H1 (cell line): Measurements from ENCODE around the gene MACROD2.

Experiments used
- BCL11A ChIP-seq, 2 experiments: IDR thresholded peaks; one replicate each; pipeline ENCODE4 v1.6.1; 2011; ENCODE audit warnings: low read depth in 2 of 2, low read length in 2 of 2, mild to moderate bottlenecking in 2 of 2
- CREB1 ChIP-seq: IDR thresholded peaks from 2 replicates; pipeline ENCODE4 v1.6.1; 2012; ENCODE audit warnings: inconsistent platforms
- CTCF ChIP-seq, 3 experiments: IDR thresholded peaks; 1 replicate in 2 of 3; 2 replicates in 1 of 3; pipeline versions ENCODE4 v1.5.1 to v1.6.1; 2011; ENCODE audit warnings: low read length in 3 of 3, mild to moderate bottlenecking in 3 of 3, inconsistent platforms in 2 of 3, low read depth in 1 of 3, moderate library complexity in 1 of 3; ENCODE audit not compliant: insufficient read depth in 1 of 3; ENCODE audit errors: control extremely low read depth in 1 of 3
- EGR1 ChIP-seq: IDR thresholded peaks from 2 replicates; pipeline ENCODE4 v1.6.1; 2011; ENCODE audit warnings: low read depth, low read length, borderline replicate concordance
- MAFK ChIP-seq: IDR thresholded peaks from 2 replicates; pipeline ENCODE4 v1.6.1; 2012; ENCODE audit warnings: low read depth, mild to moderate bottlenecking, improper control_type of control experiment, low read length
- MAX ChIP-seq: IDR thresholded peaks from 2 replicates; pipeline ENCODE4 v1.6.1; 2012; ENCODE audit warnings: inconsistent platforms
- POLR2A ChIP-seq, 2 experiments: IDR thresholded peaks; 1 replicate in 1 of 2; 2 replicates in 1 of 2; pipeline ENCODE4 v1.6.1; 2011; ENCODE audit warnings: low read depth in 2 of 2, low read length in 2 of 2, mild to moderate bottlenecking in 2 of 2; ENCODE audit errors: control extremely low read depth in 1 of 2
- RAD21 ChIP-seq, 2 experiments: IDR thresholded peaks in 1 of 2; conservative IDR thresholded peaks in 1 of 2; 2 replicates each; pipeline ENCODE4 v1.6.1; 2011; ENCODE audit warnings: low read depth in 2 of 2, low read length in 2 of 2, improper control_type of control experiment in 1 of 2, inconsistent platforms in 1 of 2, mild to moderate bottlenecking in 1 of 2, moderate library complexity in 1 of 2
- RFX5 ChIP-seq: IDR thresholded peaks from 2 replicates; pipeline ENCODE4 v1.6.1; 2011; ENCODE audit warnings: low read depth, low read length, improper control_type of control experiment, borderline replicate concordance
- SP1 ChIP-seq: IDR thresholded peaks from 2 replicates; pipeline ENCODE4 v1.6.1; 2011; ENCODE audit warnings: low read depth, low read length
- SP4 ChIP-seq: IDR thresholded peaks from 2 replicates; pipeline ENCODE4 v1.6.1; 2012; ENCODE audit warnings: low read length, inconsistent platforms
- ZNF274 ChIP-seq: IDR thresholded peaks from 2 replicates; pipeline ENCODE4 v1.7.0; 2012; ENCODE audit warnings: low read length, borderline replicate concordance; ENCODE audit errors: extremely low read depth

- TF ChIP-seq MAX (no peak), POLR2A (IDR thresholded peaks at IDR 0.05; ENCODE audit: control extremely low read depth in 1 of 2, low read depth in 2 of 2, low read length in 2 of 2) (no peak), SP1 (no peak), CTCF (IDR thresholded peaks at IDR 0.05; ENCODE audit: control extremely low read depth in 1 of 3, insufficient read depth in 1 of 3, low read depth in 1 of 3, low read length in 3 of 3) (no peak), RAD21 (IDR thresholded peaks at IDR 0.05 in 1 of 2, conservative IDR thresholded peaks at IDR 0.05 in 1 of 2; ENCODE audit: low read depth in 2 of 2, low read length in 2 of 2) (no peak), CREB1 (no peak), EGR1 (no peak), MAFK (no peak), BCL11A (IDR thresholded peaks at IDR 0.05; ENCODE audit: low read depth in 2 of 2, low read length in 2 of 2) (no peak), SP4 (no peak), RFX5 (no peak), ZNF274 (no peak)
Measured at GRCh38 chr20:15814911-15815310, 1819.6 kb downstream of the MACROD2 start.
